Measurements from ENCODE around the gene BTN1A1.

- no peak for TF ChIP-seq CTCF (tag by site-specific recombination; IDR thresholded peaks at IDR 0.05)
- no peak for TF ChIP-seq ZNF549 (tag by site-specific recombination; IDR thresholded peaks at IDR 0.05)
- no peak for TF ChIP-seq ZNF23 (tag by site-specific recombination; IDR thresholded peaks at IDR 0.05; ENCODE audit: borderline replicate concordance)
Observed at GRCh38 chr6:26531897-26532296, 31.8 kb downstream of the BTN1A1 start.
